T-helper 2 cell (primary cell): ENCODE measurements around the gene IKZF2.

Experiments used
- DNase-seq, 5 experiments: peaks; one replicate each; pipeline versions ENCODE4 v3.0.0 to v3.0.0-alpha.2; 2012 to 2022
- total RNA-seq, 2 donors: gene quantifications; one replicate each; lab custom pipeline; 2026; lab: John Stamatoyannopoulos, UW

The IKZF2 gene
- 67.0 to 232 reads per million in 2 donors for total RNA-seq

DNA sequence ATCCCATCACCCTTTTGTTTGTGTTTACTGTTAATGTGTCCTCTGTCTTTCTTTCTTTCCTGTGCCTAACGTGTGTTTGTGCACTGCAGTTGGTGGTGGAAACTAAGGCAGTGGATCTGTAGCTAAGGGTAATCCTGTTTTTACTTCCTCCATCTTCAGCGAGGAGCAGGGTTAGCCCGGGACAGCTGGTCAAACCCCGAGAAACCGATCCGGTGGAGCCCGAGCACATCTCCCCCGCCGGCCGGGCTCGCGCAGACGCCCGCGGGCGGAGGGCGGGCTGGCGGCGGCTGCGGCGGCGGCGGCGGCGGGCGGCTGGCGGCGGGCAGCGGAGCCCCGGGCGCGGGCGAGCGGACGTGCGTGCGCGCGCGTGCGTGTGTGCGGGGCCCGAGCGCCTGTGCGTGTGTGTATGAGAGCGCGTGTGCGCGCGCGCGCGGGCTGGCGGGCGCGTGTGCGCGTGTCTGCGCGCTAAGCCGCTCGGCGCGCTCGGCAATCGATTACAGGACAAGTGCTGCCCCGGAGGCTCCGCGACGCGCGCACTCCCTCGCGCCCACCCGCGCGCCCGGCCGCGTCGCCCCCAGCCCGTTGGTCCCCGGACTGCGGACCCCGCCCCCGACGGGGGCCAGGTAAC lies at the start of gene IKZF2:
TSS of gene IKZF2 (minus strand) at position 176 of the 628 bp plus-strand sequence. CDS start 2,983 bp downstream, outside the sequence.
- DNase-seq = peak; percentile 40 to 98 (median 73)

DNA sequence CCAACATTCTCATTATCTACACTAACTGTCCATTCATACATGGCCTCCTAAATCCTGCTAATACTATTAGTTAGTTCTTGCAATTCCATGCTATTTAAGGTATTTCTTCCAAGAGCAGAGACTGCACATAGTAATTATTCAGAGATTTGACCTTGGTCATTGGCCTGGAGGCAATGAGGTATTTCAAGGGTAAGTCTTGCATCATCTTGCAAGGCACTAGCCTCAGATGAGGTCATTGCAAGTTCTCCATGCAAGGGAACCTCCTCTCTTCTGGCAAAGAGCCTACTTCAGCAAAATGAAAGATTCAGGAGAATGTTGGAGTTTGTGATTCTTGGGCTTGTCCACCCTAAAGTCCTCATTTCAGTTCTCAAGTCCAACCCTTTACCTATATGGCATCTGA lies 48.5 kb upstream of the IKZF2 start:
- no peak for DNase-seq

GRCh38 chr2:213189001-213189899 lies 37.8 kb upstream of the IKZF2 start:
- DNase-seq = no peak

DNA sequence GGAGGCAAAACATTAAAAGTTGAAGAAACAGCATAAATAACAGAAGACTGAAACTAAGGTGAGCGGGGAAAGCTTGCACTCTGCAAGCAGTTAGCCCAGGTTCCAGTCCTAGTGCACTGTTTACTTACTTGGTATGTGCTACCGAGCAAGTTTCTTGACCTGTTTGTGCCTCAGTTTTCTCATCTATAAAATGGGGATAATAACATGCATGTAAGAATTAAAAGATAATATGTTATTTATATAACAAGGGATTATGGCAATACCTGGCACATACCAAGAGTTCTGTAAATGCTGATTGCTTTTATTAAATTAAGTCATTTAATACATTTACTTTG lies 37.1 kb upstream of the IKZF2 start:
- no peak for DNase-seq

- no peak for DNase-seq
These were observed 36.6 kb upstream of the IKZF2 start for GRCh38 chr2:213187833-213188532.

GRCh38 chr2:213187386-213187785 lies 36.0 kb upstream of the IKZF2 start:
- no peak for DNase-seq

DNA sequence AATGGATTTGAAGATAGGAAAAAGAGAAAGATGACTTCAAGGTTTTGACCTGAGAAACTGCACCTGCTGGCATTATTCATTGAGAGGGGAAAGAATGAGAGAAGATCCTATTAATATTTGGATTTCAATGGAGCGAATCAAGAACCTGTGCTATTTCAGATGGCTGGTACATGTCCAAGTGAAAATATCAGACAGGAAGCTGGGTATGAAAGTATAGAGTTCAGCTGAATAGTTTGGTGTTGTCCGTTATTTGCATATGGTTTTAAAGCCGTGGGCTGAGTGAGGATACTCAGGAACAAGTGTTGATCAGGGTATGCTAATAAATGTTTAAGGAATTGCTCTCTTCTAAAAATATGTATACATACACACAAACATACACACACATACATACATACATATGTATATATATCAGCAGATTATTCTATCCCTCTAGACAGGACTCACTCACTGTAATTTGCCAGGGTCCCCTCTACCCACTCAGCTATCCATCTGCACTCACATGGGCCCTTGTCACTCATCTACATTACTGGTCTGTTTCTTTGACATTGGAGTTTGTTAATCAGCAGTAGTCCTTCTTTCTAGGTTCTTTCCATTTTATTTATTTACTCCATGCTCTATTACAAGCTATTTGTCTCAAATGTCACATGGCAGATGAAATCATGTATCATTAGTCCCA lies 33.9 kb upstream of the IKZF2 start:
- DNase-seq = no peak

GRCh38 chr2:213181712-213182111 lies 30.3 kb upstream of the IKZF2 start:
- no peak for DNase-seq

- DNase-seq = no peak
These were observed 26.3 kb upstream of the IKZF2 start for GRCh38 chr2:213177679-213178078.

GRCh38 chr2:213175673-213176247 lies 24.3 kb upstream of the IKZF2 start:
- no peak for DNase-seq

- no peak for DNase-seq
These were observed 21.2 kb upstream of the IKZF2 start for GRCh38 chr2:213172641-213173040.

DNA sequence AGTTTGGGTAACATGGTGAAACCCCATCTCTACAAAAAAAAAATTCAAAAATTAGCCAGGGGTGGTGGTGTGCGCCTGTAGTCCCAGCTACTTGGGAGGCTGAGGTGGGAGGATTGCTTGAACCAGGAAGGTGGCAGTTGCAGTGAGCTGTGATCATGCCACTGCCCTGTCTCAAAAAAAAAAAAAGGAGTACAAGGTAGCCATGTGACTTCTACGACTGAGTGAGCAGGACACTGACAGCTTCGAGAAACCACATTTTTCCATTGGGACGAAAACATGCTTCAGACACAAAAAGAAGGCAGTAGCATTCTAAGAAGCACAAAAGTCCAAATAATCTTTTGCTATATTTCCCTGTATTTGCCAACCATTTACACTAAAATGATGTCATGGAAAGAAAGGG lies 19.7 kb upstream of the IKZF2 start:
- no peak for DNase-seq

GRCh38 chr2:213167271-213167930 lies 16.0 kb upstream of the IKZF2 start:
- DNase-seq = no peak

- DNase-seq = no peak
These were observed 14.7 kb upstream of the IKZF2 start for GRCh38 chr2:213166109-213166508.

- no peak for DNase-seq
These were observed 12.9 kb upstream of the IKZF2 start for GRCh38 chr2:213164263-213164662.

DNA sequence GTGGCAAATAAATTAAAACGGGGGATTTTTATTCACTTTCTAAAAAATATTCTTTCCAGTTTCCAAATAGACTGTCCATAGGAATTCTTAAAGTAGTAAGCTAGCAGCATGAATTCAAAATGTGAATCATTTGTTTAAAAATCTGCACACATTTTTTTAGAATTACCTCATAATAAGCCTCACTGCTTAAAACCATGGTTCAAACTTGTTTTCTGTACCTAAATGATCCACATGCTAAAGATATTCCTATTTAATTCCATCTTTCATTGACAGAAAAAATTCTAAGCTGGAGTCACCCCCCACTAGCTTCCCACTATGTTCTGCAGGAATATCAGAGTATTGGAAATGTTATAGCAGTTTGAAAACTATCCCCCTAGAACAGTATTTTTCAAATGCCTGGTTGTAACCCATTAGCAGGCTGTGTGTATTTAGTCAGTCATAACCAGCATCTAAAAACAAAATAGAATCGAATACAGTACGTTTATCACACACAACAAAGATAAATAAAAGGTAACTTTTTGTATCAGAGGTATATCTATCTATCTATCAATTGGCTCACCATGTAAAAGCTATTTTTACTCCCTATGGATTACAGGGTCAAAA lies 11.2 kb upstream of the IKZF2 start:
- DNase-seq = no peak

GRCh38 chr2:213161759-213162515 lies 10.5 kb upstream of the IKZF2 start:
- no peak for DNase-seq

GRCh38 chr2:213159768-213160167 lies 8.4 kb upstream of the IKZF2 start:
- DNase-seq = no peak

- DNase-seq = peak in 1 of 5 experiments; percentile 41
These were observed 5.8 kb upstream of the IKZF2 start for GRCh38 chr2:213157242-213157641.

GRCh38 chr2:213156717-213157116 lies 5.3 kb upstream of the IKZF2 start:
- no peak for DNase-seq

DNA sequence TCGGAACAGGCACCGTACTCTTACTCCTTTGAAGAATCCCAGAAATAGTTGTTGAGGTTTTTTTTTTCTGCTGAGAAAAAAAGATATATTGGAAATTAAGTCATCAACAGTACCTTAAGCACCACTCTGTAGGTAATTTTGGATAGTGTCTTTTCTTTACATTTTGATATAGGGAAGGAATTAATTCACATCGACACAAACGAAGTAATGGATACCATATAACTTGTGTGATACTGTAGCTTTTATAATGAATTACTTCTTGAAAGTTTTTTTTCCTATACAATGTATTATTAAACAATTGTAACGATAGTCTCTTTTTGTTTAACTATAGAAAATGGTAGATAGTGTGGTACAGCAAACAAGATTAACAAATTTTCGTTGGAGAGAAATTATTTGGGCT lies 1.5 kb upstream of the IKZF2 start:
- no peak for DNase-seq
